Activated naive CD4-positive, alpha-beta T cell treated with anti-CD3 and anti-CD28 coated beads, Interleukin-2, amount 50 U/mL, for 24 hours (primary cell): Measurements from ENCODE around the gene ARRB1.
"Not testable (repeated sequence)": the region's sequence is repeated elsewhere in the genome, so short reads cannot be mapped to it uniquely, and the experiment has no call there.

ENCODE experiments used
- H3K27ac Mint-ChIP-seq: one replicate; pipeline ENCODE4 v1.8.0; 2021; ENCODE audit warnings: mild to moderate bottlenecking, mixed read lengths
- H3K27me3 Mint-ChIP-seq: one replicate; pipeline ENCODE4 v1.8.0; 2021; ENCODE audit warnings: mixed read lengths
- H3K36me3 Mint-ChIP-seq: one replicate; pipeline ENCODE4 v1.8.0; 2021; ENCODE audit warnings: mixed read lengths
- H3K4me1 Mint-ChIP-seq: one replicate; pipeline ENCODE4 v1.8.0; 2021; ENCODE audit warnings: mixed read lengths
- H3K4me3 Mint-ChIP-seq: one replicate; pipeline ENCODE4 v1.8.0; 2021; ENCODE audit warnings: mild to moderate bottlenecking, mixed read lengths
- H3K9me3 Mint-ChIP-seq: one replicate; pipeline ENCODE4 v1.8.0; 2021; ENCODE audit warnings: mixed read lengths

Gene ARRB1

GRCh38 chr11:75286826-75287465, 64.5 kb downstream of the ARRB1 start:
- Mint-ChIP-seq H3K36me3 (no peaks in the 10 kb centered on the region), H3K27ac (peak overlapping the region; percentile 3), H3K9me3 (no peaks in the 10 kb centered on the region), H3K4me3 (no peak overlapping the region), H3K27me3 (no peaks in the 10 kb centered on the region), H3K4me1 (peaks cover 5% of the 10 kb centered on the region)

- Mint-ChIP-seq H3K36me3 (no peaks in the 10 kb centered on the region), H3K27ac (no peak overlapping the region), H3K27me3 (no peaks in the 10 kb centered on the region), H3K9me3 (no peaks in the 10 kb centered on the region), H3K4me1 (peaks cover 2% of the 10 kb centered on the region), H3K4me3 (no peak overlapping the region)
Observed at GRCh38 chr11:75285776-75286360, 65.6 kb downstream of the ARRB1 start.

- H3K9me3 Mint-ChIP-seq: no peaks in the 10 kb centered on the region
- no peaks in the 10 kb centered on the region for H3K27me3 Mint-ChIP-seq
- no peaks in the 10 kb centered on the region for H3K36me3 Mint-ChIP-seq
- no peak overlapping the region for H3K4me3 Mint-ChIP-seq
- H3K4me1 Mint-ChIP-seq: peaks cover 20% of the 10 kb centered on the region
- H3K27ac Mint-ChIP-seq: no peak overlapping the region
Observed at GRCh38 chr11:75283391-75283931, 68.0 kb downstream of the ARRB1 start.

- H3K4me3 Mint-ChIP-seq: no peak overlapping the region
- H3K4me1 Mint-ChIP-seq: peaks cover 35% of the 10 kb centered on the region
- no peaks in the 10 kb centered on the region for H3K27me3 Mint-ChIP-seq
- H3K27ac Mint-ChIP-seq: no peak overlapping the region
- peaks cover 5% of the 10 kb centered on the region for H3K36me3 Mint-ChIP-seq
- no peaks in the 10 kb centered on the region for H3K9me3 Mint-ChIP-seq
Observed at GRCh38 chr11:75281469-75282095, 69.9 kb downstream of the ARRB1 start.

- Mint-ChIP-seq H3K4me3 (no peak overlapping the region), H3K36me3 (peaks cover 5% of the 10 kb centered on the region), H3K9me3 (no peaks in the 10 kb centered on the region), H3K4me1 (peaks cover 42% of the 10 kb centered on the region), H3K27me3 (no peaks in the 10 kb centered on the region), H3K27ac (no peak overlapping the region)
Observed at GRCh38 chr11:75280770-75281468, 70.5 kb downstream of the ARRB1 start.

GRCh38 chr11:75280227-75280701, 71.2 kb downstream of the ARRB1 start:
- no peak overlapping the region for H3K4me3 Mint-ChIP-seq
- peak overlapping the region; percentile 82 for H3K27ac Mint-ChIP-seq

GRCh38 chr11:75279273-75279672, 72.2 kb downstream of the ARRB1 start:
- H3K9me3 Mint-ChIP-seq: no peaks in the 10 kb centered on the region
- no peak overlapping the region for H3K27ac Mint-ChIP-seq
- H3K4me1 Mint-ChIP-seq: peaks cover 52% of the 10 kb centered on the region
- H3K36me3 Mint-ChIP-seq: peaks cover 8% of the 10 kb centered on the region
- H3K4me3 Mint-ChIP-seq: no peak overlapping the region
- no peaks in the 10 kb centered on the region for H3K27me3 Mint-ChIP-seq

More at GRCh38 chr11:75280227-75280701, 71.2 kb downstream of the ARRB1 start:
- H3K9me3 Mint-ChIP-seq: no peaks in the 10 kb centered on the region
- peaks cover 48% of the 10 kb centered on the region for H3K4me1 Mint-ChIP-seq
- peaks cover 8% of the 10 kb centered on the region for H3K36me3 Mint-ChIP-seq
- H3K27me3 Mint-ChIP-seq: no peaks in the 10 kb centered on the region

- Mint-ChIP-seq H3K27ac (no peak overlapping the region), H3K27me3 (no peaks in the 10 kb centered on the region), H3K36me3 (peaks cover 8% of the 10 kb centered on the region), H3K4me3 (no peak overlapping the region), H3K9me3 (no peaks in the 10 kb centered on the region), H3K4me1 (peaks cover 62% of the 10 kb centered on the region)
Observed at GRCh38 chr11:75277991-75278790, 73.3 kb downstream of the ARRB1 start.

- Mint-ChIP-seq H3K36me3 (peaks cover 9% of the 10 kb centered on the region), H3K9me3 (no peaks in the 10 kb centered on the region), H3K27me3 (no peaks in the 10 kb centered on the region), H3K4me3 (no peak overlapping the region), H3K27ac (peak overlapping the region; percentile 87), H3K4me1 (peaks cover 70% of the 10 kb centered on the region)
Observed at GRCh38 chr11:75277211-75277805, 74.2 kb downstream of the ARRB1 start.

GRCh38 chr11:75276686-75277085, 74.8 kb downstream of the ARRB1 start:
- Mint-ChIP-seq H3K27ac (peak overlapping the region; percentile 87), H3K9me3 (no peaks in the 10 kb centered on the region), H3K4me3 (peak overlapping the region; percentile 6), H3K36me3 (peaks cover 9% of the 10 kb centered on the region), H3K4me1 (peaks cover 73% of the 10 kb centered on the region), H3K27me3 (no peaks in the 10 kb centered on the region)

- Mint-ChIP-seq H3K27ac (peak overlapping the region; percentile 87), H3K36me3 (peaks cover 9% of the 10 kb centered on the region), H3K27me3 (no peaks in the 10 kb centered on the region), H3K4me1 (peaks cover 78% of the 10 kb centered on the region), H3K9me3 (no peaks in the 10 kb centered on the region), H3K4me3 (peak overlapping the region; percentile 6)
Observed at GRCh38 chr11:75276186-75276585, 75.3 kb downstream of the ARRB1 start.

GRCh38 chr11:75275581-75275980, 75.9 kb downstream of the ARRB1 start:
- Mint-ChIP-seq H3K4me1 (peaks cover 78% of the 10 kb centered on the region), H3K4me3 (peak overlapping the region; percentile 84), H3K9me3 (no peaks in the 10 kb centered on the region), H3K27ac (peak overlapping the region; percentile 99), H3K36me3 (peaks cover 9% of the 10 kb centered on the region), H3K27me3 (no peaks in the 10 kb centered on the region)

- peaks cover 70% of the 10 kb centered on the region for H3K4me1 Mint-ChIP-seq
- H3K9me3 Mint-ChIP-seq: not testable (repeated sequence)
Observed at GRCh38 chr11:75274716-75275115, 76.7 kb downstream of the ARRB1 start.

GRCh38 chr11:75273411-75274391, 77.8 kb downstream of the ARRB1 start:
- H3K27me3 Mint-ChIP-seq: no peaks in the 10 kb centered on the region
- H3K9me3 Mint-ChIP-seq: no peaks in the 10 kb centered on the region
- H3K4me3 Mint-ChIP-seq: no peak overlapping the region
- H3K4me1 Mint-ChIP-seq: peaks cover 65% of the 10 kb centered on the region
- H3K27ac Mint-ChIP-seq: peak overlapping the region; percentile 86
- H3K36me3 Mint-ChIP-seq: peaks cover 9% of the 10 kb centered on the region

More at GRCh38 chr11:75274716-75275115, 76.7 kb downstream of the ARRB1 start:
- H3K27me3 Mint-ChIP-seq, H3K36me3 Mint-ChIP-seq, H3K4me3 Mint-ChIP-seq: not testable (repeated sequence)
- peak overlapping the region; percentile 41 for H3K27ac Mint-ChIP-seq
